ENCODE measurements around the gene CLMN.
"Not testable (repeated sequence)": the region's sequence is repeated elsewhere in the genome, so short reads cannot be mapped to it uniquely, and the experiment has no call there.

CLMN gene

DNA sequence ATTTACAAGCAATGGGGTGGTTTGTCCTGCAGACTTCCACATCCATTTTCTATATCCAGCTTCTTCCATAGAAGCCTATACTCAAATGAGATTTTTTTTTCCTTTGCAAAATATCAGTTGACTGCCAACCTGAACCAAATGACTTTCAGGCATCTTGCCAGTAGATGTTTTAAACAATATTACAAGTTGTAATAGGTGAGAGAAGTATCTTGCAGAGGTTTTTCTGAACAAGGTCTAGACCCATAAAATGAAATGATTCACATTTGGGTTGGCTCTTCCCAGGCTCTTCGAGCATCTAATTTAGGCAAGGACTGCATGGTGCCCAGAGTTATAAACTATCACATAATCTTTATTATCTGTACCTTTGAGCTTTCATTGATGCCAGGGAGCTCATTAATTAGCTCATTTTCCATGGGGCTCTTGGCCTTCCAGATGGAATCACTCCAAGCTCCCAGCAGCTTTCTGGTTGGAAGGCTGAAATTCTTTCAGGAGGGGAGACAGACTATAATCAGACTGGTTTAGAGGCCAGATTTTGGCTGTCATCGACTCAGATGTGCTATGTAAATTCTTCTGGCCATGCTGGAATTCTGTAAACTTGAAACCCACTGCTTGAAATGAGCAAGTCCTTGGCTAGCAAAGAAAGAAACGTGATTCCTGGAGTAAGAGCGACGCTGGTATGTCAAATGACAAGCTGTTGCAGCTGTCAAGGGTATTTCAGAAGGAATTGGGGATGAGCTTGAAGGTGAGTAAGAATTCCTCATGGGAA is 130.2 kb downstream of the CLMN start:
- DNase-seq: no peak

DNA sequence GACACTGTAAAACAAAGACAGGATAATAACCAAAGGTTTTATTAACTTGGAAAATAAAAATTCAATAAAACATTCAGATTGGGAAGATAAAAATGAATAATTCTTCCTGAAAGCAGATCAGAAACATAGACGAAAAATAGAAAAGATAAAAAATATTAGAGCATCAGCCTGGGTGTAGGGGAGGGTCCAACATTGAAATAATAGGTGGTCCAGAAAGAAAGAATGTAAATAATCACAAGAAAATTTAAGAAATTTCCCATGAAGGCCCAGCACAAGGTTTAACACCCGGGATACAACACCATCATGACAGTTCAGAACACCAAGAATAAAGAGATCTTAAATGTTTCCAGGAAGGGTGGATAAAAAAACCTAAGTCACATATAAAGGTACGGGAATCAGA is 131.3 kb downstream of the CLMN start:
- no peak for DNase-seq

DNA sequence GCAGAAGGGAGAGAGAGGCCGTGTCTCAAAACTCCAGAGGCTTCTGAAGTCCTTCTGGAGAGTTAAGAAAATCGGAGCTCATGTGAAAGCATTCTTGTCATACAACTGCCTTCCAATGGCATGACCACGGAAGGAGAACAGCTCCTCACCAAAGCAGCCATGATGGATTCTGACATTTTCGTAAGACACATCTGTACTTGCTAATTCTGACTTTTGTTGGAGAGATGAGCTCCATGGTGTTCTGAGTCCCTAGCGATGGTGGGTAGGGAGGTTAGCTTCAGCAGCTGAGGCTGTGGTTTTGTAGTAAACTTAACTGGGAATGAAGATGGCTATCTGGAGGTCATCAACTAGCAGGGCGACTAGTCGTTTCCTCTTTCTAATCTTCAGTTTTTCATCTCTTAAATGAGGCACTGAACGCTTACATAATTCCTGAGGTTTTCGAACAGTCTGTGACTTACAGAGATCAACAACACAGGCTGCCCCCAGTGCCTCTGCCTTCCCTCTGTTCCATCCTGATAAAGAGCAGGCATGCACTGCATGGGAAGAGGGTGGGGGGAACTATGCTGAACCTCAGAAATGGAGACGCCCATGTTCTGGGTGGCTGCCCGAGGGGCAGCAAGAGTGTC is 133.8 kb downstream of the CLMN start:
- DNase-seq: no peak

DNA sequence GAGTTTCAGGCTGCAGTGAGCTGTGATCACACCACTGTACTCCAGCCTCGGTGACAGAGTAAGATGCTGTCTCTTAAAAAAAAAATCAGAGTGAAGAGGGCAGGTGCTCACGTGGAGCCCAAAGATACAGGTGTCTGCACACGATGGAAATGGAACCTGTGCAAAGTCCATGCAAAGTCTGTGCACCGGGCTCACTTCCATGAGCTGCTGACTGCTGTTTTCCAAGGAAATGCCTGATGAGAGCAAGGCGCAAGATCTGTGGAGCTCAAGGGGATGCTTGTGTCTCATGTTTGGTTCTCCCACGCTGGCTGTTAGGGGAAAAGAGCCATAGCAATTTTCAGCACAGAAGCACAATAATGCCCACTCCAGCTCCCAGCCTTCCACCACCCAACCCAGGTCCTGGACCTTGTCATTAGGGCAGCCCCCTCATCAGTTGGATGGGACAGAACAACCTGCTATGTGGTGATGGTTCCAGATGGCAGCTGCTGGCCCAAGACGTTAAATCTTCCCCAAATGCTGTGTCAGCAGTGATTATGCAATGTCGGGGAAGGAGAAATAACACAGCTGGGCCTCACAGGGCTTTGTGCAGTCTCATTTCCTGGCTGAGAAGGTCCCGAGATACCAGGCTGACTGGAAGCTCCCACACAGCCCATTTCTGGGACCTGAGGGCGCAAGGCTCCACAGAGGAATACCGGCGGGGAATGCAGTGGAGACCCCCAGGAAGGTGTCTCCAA is 134.5 kb downstream of the CLMN start:
- no peak for DNase-seq

DNA sequence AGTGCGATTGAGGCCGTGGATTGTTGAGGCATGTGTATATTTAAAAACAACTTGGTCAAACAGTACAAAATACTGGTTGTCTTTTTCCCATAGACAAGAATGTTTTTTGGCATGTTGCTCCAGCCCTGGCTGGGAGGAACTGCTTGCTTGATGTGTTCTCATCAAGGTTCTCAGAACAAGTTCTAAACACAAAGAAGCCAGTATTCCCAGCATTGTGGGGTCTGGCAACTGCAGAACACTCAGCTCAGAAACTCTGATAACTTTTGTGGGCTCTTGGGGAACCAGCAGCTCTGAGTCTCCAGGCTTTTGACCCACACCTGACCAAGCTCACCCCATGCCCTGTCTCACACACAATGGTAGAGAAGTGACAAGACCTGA is 135.3 kb downstream of the CLMN start:
- no peak for DNase-seq

DNA sequence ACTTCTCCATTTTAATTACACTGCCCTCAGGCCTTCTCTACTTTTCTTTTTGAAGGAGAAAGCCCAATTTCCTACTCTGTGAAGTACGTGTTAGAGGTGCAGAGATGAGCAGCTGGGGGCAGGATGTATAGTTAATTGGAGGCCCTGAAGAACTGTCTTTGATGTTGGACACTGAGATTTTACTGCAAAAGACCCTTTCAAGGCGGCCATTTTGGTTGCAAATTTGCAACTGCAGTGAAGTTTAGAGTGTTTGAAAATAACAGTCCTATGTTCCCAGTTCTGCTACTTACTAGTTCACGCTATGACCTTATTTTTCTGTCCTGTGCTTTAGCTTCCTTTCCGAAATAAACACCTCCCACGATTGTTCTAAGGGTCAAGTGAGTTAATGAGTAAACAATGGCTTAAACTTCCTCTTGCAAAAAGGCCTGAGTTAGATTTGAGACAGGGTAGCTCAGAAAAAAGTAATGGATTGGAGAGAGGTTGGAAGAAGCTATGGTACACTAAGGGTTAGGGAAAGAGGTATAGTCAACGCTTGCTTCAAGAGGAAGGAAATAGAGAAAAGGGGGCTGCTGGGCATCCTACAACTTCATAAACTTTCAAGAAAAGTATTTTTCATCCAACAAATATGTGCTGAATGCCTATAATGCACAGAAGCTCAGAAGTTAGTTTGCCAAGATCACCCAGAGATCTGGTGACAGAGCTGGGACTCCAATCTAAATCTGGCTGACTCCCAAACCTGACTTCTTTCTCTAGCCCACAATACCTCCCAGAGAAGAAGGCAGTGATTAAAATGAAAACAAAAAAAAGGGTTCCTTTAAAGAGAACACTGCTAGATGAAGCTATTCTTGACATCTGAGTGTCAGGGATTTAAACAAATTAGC is 135.9 kb downstream of the CLMN start:
- no peak for DNase-seq

DNA sequence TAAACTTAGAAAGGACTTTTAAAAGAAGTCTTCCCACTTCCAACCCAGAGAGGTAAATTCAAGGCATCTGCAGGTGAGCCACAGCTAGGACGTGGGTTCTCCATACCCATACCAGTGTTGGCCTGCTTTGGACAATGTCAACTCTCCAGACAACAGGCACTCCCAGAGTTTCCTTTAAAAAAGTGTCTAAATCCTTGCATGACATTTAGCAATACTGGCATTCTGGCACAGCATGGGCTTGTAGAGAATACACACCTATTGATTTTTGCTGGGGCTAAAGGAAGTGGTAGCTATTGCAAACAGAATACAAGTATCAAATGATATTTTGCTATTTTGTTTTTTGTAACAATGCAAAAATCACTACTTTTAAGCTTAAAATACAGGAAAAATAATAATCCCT is 136.6 kb downstream of the CLMN start:
- no peak for DNase-seq

DNA sequence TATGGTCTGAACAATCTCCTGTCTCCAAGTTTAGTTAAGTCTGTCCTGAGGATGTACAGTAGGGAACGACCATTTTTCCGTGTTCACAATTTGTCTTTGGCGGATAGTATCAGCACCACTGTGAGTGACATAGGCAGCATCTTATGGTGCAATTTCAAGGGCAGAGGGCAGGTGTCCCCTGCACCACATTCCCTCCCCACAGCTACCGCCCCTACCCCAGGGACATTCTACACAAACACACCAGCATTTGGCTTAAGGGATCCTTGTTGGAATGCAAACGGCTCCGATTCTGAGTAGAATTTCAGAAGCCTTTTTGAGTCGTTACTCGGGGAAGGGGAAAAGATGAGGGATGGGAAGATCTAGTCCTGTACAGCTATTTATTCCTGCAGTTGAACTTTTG is 137.3 kb downstream of the CLMN start:
- DNase-seq: no peak

DNA sequence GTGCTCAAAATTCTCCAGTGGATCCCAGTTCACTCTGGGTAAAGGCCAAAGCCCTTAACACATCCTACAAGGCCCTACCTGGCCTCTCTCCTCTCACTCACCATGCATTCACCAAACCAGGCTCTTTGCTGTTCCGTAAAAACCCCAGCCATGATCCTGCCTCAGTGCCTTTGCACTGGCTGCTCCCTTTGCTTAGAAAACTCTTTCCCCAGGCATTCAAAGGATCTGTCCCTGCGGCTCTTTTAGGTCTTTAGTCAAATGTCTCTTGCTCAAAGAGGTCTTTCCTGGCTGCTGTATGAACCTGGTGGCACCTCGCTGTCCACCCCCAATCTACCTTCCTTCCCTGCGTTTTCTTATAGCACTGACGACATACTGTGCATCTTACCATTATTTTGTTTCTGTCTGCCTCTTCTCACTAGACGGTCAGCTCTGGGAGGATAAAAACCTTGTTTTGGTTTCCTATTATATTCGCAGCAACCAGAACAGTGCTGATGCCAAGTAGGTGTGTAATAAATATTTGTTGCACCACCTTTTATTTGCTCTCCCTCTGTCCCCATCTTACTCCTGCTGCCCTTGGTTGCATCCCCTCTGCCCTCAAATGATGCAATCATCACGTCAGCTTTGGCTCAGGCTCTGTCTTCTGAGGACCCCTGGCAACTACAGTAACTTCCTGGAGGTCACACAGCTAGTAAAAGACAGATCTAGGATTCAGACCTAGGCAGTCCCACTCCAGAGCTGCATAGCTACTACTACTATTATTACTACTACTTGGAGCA is 138.6 kb downstream of the CLMN start:
- DNase-seq: no peak

DNA sequence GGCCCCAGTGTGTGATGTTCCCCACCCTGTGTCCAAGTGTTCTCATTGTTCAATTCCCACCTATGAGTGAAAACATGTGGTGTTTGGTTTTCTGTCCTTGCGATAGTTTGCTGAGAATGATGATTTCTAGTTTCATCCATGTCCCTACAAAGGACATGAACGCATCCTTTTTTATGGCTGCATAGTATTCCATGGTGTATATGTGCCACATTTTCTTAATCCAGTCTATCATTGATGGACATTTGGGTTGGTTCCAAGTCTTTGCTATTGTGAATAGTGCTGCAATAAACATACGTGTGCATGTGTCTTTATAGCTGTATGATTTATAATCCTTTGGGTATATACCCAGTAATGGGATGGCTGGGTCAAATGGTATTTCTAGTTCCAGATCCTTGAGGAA is 144.0 kb downstream of the CLMN start:
- not testable (repeated sequence) for DNase-seq

DNA sequence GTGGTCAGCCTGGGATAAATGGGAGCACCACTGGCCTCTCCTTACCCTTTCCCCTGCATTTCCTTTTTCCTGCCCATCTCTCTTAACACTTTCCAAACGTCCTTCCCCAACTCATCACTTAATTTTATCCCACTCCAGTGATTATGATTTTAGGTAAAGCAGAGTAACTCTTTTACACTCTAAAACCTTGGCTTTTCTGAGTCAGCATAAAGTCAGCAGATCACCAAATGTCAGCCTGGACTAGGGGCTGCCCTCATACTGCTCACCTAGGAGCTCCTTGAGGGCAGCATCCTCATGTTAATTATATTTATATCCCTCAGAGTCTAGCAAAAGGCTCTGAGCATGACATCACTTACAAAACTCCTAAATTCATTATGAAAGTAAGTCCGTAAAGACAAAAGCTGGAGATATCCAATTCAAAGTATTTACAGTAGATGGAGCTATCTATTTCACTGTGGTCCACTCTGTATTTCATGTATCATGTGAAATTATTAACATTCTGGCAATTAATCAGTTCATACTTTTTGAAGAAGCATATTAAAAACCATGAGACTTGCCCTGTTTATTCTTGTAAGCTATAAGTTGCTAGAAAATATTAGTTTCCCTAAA is 145.4 kb downstream of the CLMN start:
- DNase-seq: no peak

DNA sequence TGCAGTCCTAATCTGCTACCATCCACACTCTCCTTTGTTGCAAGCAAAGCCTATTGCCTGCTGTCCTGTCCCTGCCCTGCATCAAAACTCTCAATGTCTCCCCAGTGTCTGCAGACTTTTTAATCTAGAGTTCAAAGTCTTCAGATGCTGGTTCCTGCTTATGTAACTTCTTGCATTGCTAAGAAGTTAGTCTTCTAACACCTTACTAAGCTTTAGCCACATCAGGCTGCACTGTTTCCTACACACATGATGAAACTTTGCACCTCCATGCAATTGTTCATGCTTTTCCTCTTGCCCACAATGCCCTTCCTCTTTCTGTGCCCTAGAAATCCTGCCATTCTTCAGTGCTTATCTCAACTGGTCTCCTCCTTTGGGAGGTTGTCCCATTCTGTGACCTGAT is 146.2 kb downstream of the CLMN start:
- no peak for DNase-seq

DNA sequence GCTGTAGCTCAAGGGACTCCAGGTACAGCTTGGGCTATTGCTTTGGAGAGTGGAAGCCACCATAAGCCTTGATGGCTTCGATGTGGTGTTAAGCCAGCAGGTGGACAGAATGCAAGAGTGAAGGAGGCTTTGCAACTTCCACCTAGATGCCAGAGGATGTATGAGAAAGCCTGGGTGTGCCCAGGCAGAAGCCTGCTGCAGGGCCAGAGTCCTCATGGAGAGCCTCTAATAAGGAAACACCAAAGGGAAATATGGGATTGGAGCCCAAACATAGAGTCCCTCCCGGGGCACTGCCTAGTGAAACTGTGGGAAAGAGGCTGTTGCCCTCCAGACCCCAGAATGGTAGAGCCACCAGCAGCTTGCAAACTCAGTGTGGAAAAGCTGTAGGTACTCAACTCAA is 152.5 kb downstream of the CLMN start:
- no peak for DNase-seq

DNA sequence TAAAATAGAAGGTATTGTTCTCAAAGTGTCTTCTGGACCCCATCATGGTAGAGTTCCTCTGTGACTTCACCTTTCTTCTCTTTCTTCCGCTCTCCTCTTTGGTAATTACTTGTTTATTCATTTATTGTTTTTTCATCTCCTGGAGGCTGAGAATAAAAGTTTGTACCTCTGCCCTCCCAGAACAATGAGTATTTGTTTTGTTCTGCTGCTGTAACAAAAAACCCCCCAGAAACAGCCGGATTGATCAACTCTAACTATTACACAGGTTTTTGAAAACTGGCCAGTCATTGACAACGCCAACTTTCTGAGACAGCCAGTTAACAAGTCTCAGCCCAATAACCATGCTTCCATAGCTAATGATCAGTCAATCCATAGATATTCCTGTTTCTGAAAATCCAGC is 154.2 kb downstream of the CLMN start:
- DNase-seq: no peak

DNA sequence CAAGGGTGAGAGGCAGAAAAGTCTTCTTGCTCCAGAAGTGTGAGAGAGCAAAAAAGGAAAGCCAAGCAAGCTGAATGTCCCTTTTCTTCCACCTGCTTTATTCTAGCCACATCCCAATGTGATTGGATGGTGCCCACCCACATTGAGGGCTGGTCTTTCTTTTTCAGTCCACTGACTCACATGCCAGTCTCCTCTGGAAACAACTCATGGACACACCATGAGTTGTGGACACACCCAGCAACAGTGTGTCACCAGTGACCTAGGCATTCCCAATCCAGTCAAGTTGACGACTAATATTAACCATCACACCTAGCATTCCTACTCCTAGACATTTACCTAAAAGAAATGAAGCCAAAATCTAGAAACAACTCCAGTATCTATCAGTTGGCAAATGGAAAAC is 155.2 kb downstream of the CLMN start:
- no peak for DNase-seq

DNA sequence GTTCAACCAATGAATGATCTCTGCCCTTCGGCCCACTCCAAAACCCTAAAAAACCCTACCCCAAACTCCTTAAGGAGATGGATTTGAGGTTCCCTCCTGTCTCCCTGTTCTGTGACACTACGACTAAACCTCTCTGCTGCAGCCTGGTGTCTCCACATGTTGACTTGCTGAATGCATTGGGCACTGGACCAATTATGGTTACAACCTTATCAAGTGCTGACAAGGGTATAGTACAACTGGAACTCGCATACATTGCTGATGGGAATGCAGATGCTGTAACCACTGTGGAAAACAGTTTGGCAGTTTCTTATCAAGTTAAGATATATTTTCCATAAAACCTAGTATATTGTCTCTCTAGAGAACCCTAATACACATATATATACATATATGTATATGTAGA is 156.0 kb downstream of the CLMN start:
- DNase-seq: no peak

DNA sequence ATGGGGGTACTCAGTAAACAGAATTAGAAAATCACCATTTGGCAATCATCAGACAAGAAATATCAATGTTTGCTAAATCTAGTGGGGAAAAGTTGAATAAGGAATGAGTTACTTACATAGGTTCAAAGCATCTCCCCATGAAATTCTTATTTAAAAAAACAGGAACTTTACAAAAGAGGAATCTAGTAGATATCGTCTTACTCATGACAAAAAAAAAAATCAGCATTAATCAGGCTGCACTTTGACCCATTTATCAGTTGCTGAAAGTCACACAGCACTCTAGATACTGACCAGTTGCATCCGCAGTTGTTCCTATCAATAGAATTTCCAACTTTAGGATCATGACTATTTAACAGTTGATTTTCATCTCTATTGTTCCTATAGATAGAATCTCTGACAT is 156.6 kb downstream of the CLMN start:
- no peak for DNase-seq

DNA sequence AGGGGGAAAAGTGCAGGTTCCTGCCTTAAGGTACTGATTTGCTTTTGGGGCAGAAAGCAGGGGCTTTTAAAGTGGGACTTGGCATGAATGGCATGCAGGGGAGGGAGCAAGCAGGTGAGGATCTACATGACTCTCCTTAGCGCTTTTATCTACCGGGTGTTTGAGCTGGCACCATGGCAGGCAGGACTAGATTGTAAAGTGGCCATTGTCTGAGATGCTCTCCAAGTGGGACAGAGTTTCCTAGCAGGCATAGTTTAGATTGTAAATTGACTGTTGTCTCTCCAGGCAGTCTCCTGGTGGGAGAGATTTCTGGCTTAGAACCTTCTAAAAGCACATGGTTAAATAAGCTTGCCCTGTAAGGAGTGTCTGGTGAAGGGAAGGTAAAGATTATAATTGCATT is 157.1 kb downstream of the CLMN start:
- DNase-seq: no peak

DNA sequence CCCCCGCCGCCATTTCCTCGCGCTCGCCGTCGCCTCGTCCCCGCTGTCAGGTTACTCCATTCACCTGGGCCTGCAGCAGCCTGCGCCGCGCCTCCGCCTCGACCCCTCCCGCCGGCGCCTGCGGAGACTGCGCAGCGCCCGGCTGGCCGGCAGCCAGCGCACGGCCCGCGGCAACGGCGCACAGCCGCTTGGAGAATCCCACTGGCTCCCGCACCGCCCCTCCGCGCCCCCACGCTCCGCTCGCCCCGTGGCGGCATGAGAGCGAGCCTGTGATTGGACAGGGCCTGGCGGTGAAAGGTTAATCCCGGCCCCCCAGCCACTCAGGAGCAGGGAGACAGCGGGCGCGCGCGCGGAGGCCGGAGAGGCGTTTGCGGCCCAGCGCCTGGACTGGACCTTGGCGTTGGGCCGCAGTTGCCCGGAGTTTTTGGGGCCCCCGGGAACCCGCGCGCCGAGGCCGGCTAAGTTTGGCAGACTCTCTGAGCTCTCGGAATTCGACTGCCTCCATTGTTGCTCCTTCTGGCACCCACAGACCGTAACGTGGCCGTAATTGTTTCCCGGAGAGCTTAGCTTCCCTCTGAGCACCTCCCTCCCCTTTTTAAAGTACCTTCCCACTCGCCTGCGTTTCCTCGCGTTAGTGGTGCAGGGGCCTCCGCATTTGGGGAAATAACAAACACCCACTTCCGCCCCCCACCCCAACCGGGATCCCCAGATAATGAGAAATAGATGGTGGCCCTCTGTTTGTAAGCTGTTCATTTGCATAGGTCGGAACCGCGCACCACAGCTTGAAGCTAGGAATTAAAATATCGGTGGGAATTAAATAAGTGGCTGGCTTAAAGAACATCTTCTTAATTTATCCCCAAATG is 162.2 kb downstream of the CLMN start, which contains the start of gene DICER1:
Gene DICER1 (minus strand): TSS at position 203 of the 863 bp plus-strand sequence. CDS start 24,071 bp downstream, outside the sequence.
- peak; percentile 94 for DNase-seq

DNA sequence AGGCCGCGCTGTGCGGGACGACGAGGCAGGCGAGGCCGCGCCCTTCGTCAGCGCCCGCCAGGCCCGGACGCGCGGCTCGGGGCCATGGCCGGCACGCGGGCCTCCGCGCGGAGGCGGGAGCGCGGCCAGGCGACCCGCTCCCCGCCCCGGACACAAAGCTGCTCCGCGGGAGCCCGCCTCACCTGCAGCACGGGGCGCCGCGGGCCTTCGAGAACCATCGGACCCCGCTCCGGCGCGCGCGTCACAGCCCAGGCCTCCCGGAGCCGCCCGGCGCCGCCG is 162.7 kb downstream of the CLMN start:
- no peak for DNase-seq
